ENCODE measurements around the gene KRTAP20-4.

The KRTAP20-4 gene

GRCh38 chr21:30668776-30669175 lies 48.3 kb downstream of the KRTAP20-4 start:
- DNase-seq: no peak

All from T-helper 1 cell (primary cell).